Fibroblast of skin of left biceps (primary cell): ENCODE data around the gene INMT.
"Not testable (repeated sequence)": the region's sequence is repeated elsewhere in the genome, so short reads cannot be mapped to it uniquely, and the experiment has no call there.

Source experiments
- DNase-seq, 2 experiments: peaks; one replicate each; pipeline ENCODE4 v3.0.0-alpha.2; 2013; ENCODE audit warnings: low read depth in 2 of 2

Gene INMT

DNA sequence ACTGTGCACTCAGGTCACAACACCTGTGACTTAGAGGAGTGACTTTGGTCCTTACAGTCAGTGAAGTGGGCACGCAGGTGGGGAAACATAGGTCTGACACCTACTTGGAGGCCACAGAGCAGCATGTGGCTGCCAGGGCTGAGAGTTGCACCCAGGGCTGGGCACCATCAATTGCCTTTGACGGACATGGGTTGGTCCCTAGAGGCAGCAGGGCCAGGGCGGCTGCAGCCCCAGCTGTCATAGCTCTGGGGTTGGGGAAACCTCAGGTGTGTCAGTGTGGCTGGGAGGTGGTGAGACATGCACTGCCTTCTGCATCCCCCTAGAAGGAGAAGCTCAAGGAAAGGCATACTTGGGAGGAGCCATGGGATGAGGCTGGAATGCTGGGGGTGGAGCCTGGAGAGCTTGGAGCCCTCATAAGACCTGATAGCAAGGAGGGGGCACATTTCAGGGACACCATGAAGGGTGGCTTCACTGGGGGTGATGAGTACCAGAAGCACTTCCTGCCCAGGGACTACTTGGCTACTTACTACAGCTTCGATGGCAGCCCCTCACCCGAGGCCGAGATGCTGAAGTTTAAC lies at the start of gene INMT:
Gene INMT (plus strand): TSS at position 440 of the 578 bp plus-strand sequence. CDS start 16 bp downstream, at position 456.
- DNase-seq: no peak

DNA sequence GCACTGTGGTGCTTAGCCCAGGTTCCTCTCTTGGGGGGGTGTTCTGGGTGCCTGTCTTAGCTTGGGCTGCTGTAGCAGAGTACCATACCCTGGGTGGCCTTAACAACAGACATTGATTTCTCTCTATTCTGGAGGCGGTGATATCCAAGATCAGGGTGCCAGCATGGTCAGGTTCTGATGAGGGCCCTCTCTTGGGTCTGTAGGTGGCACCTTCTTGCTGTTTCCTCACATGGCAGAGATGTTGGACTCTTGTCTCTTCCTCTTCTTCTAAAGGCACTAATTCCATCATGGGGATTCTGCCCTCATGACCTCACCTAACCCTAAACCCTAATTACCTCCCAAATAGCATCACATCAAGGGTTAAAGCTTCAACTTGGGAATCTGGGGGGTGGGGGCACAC lies 49.7 kb upstream of the INMT start:
- DNase-seq: no peak

- DNase-seq: no peak
Measured at GRCh38 chr7:30703756-30704155, 48.2 kb upstream of the INMT start.

DNA sequence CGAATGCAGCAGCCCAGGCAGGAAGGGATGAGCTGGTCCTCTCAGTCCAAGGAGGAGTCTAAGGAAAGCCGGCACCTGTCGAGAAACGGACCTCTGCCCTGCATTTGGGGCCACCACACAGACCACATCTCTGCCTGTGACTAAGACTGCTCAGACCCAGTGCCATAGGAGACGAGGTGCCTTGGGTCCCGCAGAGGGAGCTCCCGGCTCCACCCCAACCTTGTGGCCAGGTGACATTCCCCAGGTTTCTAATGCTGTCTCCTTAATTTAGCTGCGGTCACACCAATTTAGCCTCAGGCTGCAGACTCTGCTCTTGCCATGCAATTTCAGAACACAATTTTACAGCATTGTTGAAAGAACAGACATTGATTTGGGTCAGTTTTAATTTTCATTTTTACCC lies 46.9 kb upstream of the INMT start:
- DNase-seq: no peak

DNA sequence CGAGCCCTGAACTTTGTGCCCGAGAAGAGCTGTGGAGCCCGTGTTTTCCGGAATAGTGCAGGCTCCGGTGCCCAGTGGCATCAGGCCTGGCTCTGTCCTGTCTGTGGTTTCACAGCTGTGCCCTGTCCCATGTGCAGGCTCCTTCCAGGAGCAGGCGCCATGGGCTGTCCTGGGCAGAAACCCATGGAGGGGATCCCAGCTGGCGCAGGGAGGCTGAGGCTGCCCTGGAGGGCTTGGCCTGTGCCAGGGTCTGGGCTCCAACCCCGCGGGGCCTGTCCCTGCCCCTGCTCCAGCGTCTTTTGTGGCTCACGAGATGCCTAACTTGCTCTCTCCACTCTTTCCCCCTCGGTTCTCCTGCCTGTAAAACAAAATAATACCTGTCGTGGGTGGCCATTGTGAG lies 46.3 kb upstream of the INMT start:
- DNase-seq: no peak

- no peak for DNase-seq
Measured at GRCh38 chr7:30706316-30706715, 45.6 kb upstream of the INMT start.

DNA sequence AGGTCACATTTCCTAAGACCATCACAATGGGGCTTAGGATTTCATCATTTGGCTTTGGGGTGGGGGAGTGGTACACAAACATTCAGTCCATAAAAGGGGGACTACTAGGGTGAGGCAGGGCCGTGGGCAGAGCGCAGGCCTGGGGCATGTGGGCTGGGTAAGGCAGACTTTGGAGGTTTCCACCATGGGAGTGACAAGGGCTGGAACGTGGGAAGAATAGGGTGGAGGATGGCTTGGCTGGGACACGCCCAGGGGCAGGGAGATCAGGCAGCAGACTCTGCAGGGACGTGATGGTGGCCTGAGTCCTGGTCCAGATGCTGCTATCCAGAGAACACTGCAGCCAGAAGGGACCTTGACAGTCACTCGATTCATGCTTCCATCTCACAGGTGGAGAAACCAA lies 45.0 kb upstream of the INMT start:
- DNase-seq: no peak

- no peak for DNase-seq
Measured at GRCh38 chr7:30707391-30708357, 44.3 kb upstream of the INMT start.

GRCh38 chr7:30708412-30708811 lies 43.5 kb upstream of the INMT start:
- DNase-seq: no peak

DNA sequence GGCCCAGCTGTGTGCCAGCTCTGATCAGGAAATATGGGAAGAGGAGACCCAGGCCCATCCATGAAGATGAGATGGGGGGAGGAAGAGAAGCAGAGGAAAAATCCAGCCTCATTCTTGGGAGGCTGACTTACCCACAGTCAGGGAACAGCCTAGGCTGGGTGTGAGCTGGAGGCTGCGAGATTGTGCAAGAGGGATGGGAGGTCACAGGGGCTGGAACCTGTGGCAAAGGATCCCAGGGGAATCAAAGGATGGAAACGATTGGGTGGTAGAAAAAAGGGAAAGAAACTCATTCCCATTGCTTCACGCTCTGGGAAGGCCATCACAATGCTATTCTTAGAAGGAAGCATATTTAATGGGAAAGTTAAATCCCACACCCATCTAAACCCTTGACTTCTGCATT lies 43.0 kb upstream of the INMT start:
- no peak for DNase-seq

DNA sequence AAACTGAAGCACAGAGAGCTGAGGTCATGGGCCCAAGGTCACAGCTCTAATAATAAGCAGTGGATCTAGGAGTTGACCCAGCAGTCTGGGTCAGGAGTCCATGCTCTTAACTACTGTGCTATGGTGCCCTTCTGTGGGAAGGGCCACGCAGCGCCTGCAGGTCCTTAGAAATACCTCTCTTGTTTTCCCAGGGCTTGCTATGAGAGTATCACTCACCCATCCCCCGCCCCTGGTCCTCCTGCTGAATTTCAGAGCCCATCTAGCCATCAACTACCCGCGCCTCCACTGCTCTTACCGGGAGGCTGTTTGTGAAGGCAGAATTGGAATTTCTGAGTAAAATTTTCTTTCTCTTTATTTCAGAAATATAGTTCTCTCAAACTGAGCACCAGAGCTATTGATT lies 42.4 kb upstream of the INMT start:
- DNase-seq: no peak

DNA sequence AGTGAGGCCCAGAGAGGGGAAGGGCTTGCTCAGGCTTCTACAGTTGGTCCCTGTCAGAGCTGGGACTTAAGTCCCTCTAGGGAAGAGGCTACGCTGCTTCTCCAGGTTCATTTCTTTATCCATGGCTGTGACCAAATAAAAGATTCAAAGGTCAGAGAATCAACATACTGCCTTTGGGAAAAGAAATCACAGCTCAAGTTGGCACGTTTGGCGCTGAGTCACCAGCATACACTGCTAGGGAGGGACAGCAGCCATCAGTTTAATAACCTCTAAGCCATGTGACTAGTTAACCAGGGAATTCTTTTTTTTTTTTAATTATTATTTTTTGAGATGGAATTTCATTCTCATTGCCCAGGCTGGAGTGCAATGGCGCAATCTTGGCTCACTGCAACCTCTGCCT lies 41.3 kb upstream of the INMT start:
- no peak for DNase-seq

- no peak for DNase-seq
Measured at GRCh38 chr7:30713392-30713791, 38.5 kb upstream of the INMT start.

- DNase-seq: no peak
Measured at GRCh38 chr7:30714129-30714528, 37.8 kb upstream of the INMT start.

- DNase-seq: no peak
Measured at GRCh38 chr7:30717181-30717580, 34.8 kb upstream of the INMT start.

- not testable (repeated sequence) for DNase-seq
Measured at GRCh38 chr7:30719434-30719833, 32.5 kb upstream of the INMT start.

- DNase-seq: no peak
Measured at GRCh38 chr7:30721211-30721610, 30.7 kb upstream of the INMT start.

DNA sequence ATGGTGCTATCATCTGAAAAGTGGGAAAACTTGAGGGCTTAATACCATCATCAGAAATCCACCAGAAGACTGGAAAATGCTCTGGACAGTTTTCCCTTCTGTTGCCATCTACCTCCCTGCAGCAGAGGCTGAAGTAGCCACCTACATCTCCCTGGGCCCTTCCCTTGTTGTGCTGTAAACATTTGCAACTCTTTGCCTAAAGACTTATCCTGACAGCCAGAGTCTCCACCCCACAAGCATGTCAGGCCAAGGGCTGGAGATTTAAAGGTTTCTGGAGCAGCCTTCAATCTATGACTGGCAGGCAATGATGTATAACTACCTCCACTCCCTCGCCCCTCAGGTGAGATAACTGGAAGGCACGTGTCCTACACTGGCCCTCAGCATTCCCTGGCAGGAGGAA lies 29.7 kb upstream of the INMT start:
- DNase-seq: no peak

DNA sequence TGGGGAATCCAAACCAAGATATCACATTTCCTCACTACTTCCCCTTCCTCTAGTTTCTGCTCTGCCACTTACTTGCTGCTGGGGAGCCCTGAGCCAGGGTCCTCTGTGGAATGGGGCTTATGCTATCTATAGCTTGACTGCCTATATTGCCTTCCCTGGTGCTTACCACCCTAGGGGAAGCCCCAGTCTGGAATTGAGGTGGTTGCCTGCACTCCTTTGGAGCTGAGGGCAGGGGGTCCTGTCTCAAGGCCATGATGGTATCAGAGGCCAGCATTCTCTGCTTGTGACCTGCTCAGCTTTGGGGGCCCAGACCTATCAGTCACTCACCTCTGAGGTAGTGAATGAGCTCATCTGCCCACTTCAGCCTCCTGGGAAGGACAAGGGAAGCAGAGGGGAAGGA lies 29.3 kb upstream of the INMT start:
- no peak for DNase-seq

DNA sequence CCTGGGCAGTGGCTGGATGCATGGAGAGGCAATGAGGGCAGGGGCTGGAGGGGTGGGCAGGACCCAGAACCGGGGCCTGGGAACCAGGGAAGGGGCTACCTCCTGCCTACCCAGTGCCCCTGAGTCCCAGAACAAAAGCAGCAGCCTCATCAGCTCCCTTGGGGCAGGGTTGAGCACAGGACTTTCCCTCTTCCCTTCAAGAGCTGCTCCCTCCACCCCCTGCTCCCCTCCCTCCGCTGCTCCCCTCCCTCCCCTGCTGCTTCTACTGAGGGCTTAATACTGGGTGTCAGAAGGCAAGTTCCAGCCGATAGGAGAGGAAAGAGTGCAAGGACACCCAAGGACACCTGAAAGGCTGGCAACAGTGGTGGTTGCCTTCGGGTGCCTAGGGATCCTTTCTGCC lies 28.2 kb upstream of the INMT start:
- no peak for DNase-seq

- DNase-seq: no peak
Measured at GRCh38 chr7:30726296-30727006, 25.5 kb upstream of the INMT start.

GRCh38 chr7:30727061-30727945 lies 24.6 kb upstream of the INMT start:
- no peak for DNase-seq
